Thyroid gland (tissue), 4 donors: ENCODE results near the gene EFCAB8.

Source experiments
- POLR2A ChIP-seq, 2 donors: fragments of 450-650 bp; IDR thresholded peaks; one replicate each; pipeline ENCODE4 v1.6.1; 2017; ENCODE audit warnings: antibody characterized with exemption in 2 of 2, mild to moderate bottlenecking in 2 of 2, moderate library complexity in 1 of 2
- TF ChIP-seq, protein P1 (sequence below), 6 experiments: fragments of 200-600 bp in 3 of 6; fragments of 450-650 bp in 3 of 6; sonication (generic) in 3 of 6; IDR thresholded peaks; one replicate each; pipeline ENCODE4 v1.5.1; 2016 to 2019; ENCODE audit warnings: antibody characterized with exemption in 6 of 6, mild to moderate bottlenecking in 2 of 6, inconsistent platforms in 1 of 6, moderate library complexity in 1 of 6

DNA sequence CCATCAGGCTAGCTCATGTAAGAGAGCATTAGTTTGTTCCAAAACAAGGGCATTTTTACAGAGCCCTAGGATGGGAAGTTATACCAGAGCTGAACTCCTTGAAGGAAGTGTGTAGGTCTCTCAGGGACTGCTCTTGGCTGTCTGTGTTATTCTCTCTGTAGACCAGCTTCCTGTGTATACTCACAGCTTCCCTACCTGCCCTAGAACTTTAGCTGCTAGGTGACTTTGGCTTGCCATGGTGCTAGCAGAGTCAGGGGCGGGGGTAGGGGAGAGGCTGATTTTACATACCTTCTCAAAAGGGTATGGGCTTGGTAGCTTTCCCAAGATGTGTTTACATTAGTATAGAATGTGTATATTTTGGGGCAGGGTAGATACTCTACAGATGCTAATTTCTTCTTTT lies 21.6 kb upstream of the EFCAB8 start:
- TF ChIP-seq, protein P1, sequence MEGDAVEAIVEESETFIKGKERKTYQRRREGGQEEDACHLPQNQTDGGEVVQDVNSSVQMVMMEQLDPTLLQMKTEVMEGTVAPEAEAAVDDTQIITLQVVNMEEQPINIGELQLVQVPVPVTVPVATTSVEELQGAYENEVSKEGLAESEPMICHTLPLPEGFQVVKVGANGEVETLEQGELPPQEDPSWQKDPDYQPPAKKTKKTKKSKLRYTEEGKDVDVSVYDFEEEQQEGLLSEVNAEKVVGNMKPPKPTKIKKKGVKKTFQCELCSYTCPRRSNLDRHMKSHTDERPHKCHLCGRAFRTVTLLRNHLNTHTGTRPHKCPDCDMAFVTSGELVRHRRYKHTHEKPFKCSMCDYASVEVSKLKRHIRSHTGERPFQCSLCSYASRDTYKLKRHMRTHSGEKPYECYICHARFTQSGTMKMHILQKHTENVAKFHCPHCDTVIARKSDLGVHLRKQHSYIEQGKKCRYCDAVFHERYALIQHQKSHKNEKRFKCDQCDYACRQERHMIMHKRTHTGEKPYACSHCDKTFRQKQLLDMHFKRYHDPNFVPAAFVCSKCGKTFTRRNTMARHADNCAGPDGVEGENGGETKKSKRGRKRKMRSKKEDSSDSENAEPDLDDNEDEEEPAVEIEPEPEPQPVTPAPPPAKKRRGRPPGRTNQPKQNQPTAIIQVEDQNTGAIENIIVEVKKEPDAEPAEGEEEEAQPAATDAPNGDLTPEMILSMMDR (IDR thresholded peaks at IDR 0.05): no peak
- no peak for TF ChIP-seq POLR2A (IDR thresholded peaks at IDR 0.05)
